Measurements from ENCODE around the gene KLHDC9. TPM values are rescaled to one million over a fixed set of nuclear protein-coding genes. Genes with fewer than 3 reads are reported as not detected.

KLHDC9 gene
- total and polyA plus RNA-seq, 9 of the 15 experiments (the other 6 are each of a cell fraction or from before 2014, with no cell fraction given): not detected

- Histone ChIP-seq H3K79me2 (ENCODE audit: control insufficient read depth, insufficient read depth, low read length) (no peaks in the 10 kb centered on the region), H3K9ac (ENCODE audit: insufficient read depth in 1 of 2, low read depth in 2 of 2, low read length in 2 of 2) (peak overlapping the region in 1 of 2 experiments; percentile 17; a peak in 1 of 4 replicates), H2AFZ (ENCODE audit: low read depth, low read length) (0 out of 2 replicates have a peak overlapping the region, but pooled peaks have one; percentile 33), H3K4me2 (ENCODE audit: insufficient read depth, low read length) (no peak overlapping the region), H4K20me1 (replicated peaks; ENCODE audit: control insufficient read depth, insufficient read depth, low read length) (no peaks in the 10 kb centered on the region), H3K36me3 (ENCODE audit: control insufficient read depth, insufficient read depth, low read length) (no peaks in the 10 kb centered on the region), H3K9me3 (replicated peaks; ENCODE audit: control insufficient read depth, insufficient read depth, low read depth, low read length) (no peaks in the 10 kb centered on the region), H3K4me1 (replicated peaks in 1 of 2; ENCODE audit: control insufficient read depth in 2 of 2, insufficient read depth in 2 of 2, low read length in 2 of 2) (peaks cover 7 to 18% of the 10 kb centered on the region in 2 experiments; a peak in 4 of 5 replicates), H3K9me1 (ENCODE audit: control insufficient read depth, insufficient read depth, low read length) (no peaks in the 10 kb centered on the region), H3K27ac (ENCODE audit: extremely low read depth, low read depth, low read length) (no peak overlapping the region), H3K4me3 (no peak overlapping the region), H3K27me3 (ENCODE audit: control insufficient read depth in 2 of 2, insufficient read depth in 2 of 2, low read length in 2 of 2) (no peaks in the 10 kb centered on the region; a peak in 1 of 5 replicates)
- no TSS peak for BruUV-seq (replicated peaks)
- ATAC-seq (no peak; the same call in 2 of the 3 replicates), FAIRE-seq (no peak), DNase-seq (ENCODE audit: extremely low read depth in 1 of 4, low spot score in 3 of 4) (no peak)
- in situ Hi-C loops (cut with MboI): no loop called here
- WGBS (ENCODE audit: insufficient coverage, low coverage, missing lambda C conversion rate): 3% methylated on average over 3 of the region's 3 CpGs
- ChIA-PET POLR2A (interaction anchor here (0.5 to 3.3 kb wide), 3 partner anchors 12 to 46 kb away, joined by 3 to 19 read pairs (median 4); partner anchors contain the start of genes F11R and USF1), CTCF (ENCODE audit: low intra/inter-chr PET ratio) (no interaction called here)
- intact Hi-C loops (cut with micrococcal nuclease): no loop called here
- no peak for TF ChIP-seq PBX2 (CRISPR knock-in tag; IDR thresholded peaks at IDR 0.05; ENCODE audit: low read depth)
- 0 out of 2 replicates have a peak, but pooled peaks have one; percentile 17 for TF ChIP-seq PBX2 (tag; conservative IDR thresholded peaks at IDR 0.05; ENCODE audit: low read depth)
- TF ChIP-seq ZFP36 (IDR thresholded peaks at IDR 0.05; ENCODE audit: low read depth, low read length, partially characterized antibody): no peak
- peak; percentile 43 for TF ChIP-seq MEIS2 (IDR thresholded peaks at IDR 0.05; ENCODE audit: partially characterized antibody)
- TF ChIP-seq PKNOX1 (IDR thresholded peaks at IDR 0.05): peak; percentile 32; the same call in 1 of the 2 replicates
These were observed 31.5 kb upstream of the KLHDC9 start for GRCh38 chr1:161066694-161067093.

All from K562 (cell line).